Measurements from ENCODE around the gene HOXB1. TPM values are rescaled to one million over a fixed set of nuclear protein-coding genes. Genes with fewer than 3 reads are reported as not detected.
"Not testable (repeated sequence)": the region's sequence is repeated elsewhere in the genome, so short reads cannot be mapped to it uniquely, and the experiment has no call there.

Gene HOXB1
- total RNA-seq, 1 experiment from 2014 or later: not detected

GRCh38 chr17:48544349-48545021 is 13.7 kb upstream of the HOXB1 start:
- DNase-seq (ENCODE audit: low read depth): peak; percentile 61

- DNase-seq (ENCODE audit: low read depth): no peak
These were observed 13.1 kb upstream of the HOXB1 start for GRCh38 chr17:48543854-48544348.

- DNase-seq (ENCODE audit: low read depth): peak; percentile 59
These were observed 12.5 kb upstream of the HOXB1 start for GRCh38 chr17:48543107-48543853.

- DNase-seq (ENCODE audit: low read depth): no peak
These were observed 11.9 kb upstream of the HOXB1 start for GRCh38 chr17:48542698-48543106.

GRCh38 chr17:48542114-48542656 is 11.4 kb upstream of the HOXB1 start:
- peak; percentile 42 for DNase-seq (ENCODE audit: low read depth)

GRCh38 chr17:48541577-48542113 is 10.8 kb upstream of the HOXB1 start:
- DNase-seq (ENCODE audit: low read depth): peak; percentile 76

- DNase-seq (ENCODE audit: low read depth): no peak
These were observed 10.3 kb upstream of the HOXB1 start for GRCh38 chr17:48541036-48541576.

- DNase-seq (ENCODE audit: low read depth): no peak
These were observed 9.4 kb upstream of the HOXB1 start for GRCh38 chr17:48540213-48540612.

GRCh38 chr17:48539177-48539576 is 8.4 kb upstream of the HOXB1 start:
- DNase-seq (ENCODE audit: low read depth): peak; percentile 68

- no peak for DNase-seq (ENCODE audit: low read depth)
These were observed 6.5 kb upstream of the HOXB1 start for GRCh38 chr17:48537316-48537715.

GRCh38 chr17:48535793-48536559 is 5.2 kb upstream of the HOXB1 start:
- not testable (repeated sequence) for DNase-seq (ENCODE audit: low read depth)

- no peak for DNase-seq (ENCODE audit: low read depth)
These were observed 1.4 kb upstream of the HOXB1 start for GRCh38 chr17:48532261-48532660.

- DNase-seq (ENCODE audit: low read depth): no peak
These were observed 464 bp downstream of the HOXB1 start for GRCh38 chr17:48530208-48530886.

- DNase-seq (ENCODE audit: low read depth): no peak
These were observed 1.2 kb downstream of the HOXB1 start for GRCh38 chr17:48529683-48530009.

GRCh38 chr17:48528936-48529682 is 1.7 kb downstream of the HOXB1 start:
- DNase-seq (ENCODE audit: low read depth): no peak

- no peak for DNase-seq (ENCODE audit: low read depth)
These were observed 2.5 kb downstream of the HOXB1 start for GRCh38 chr17:48528153-48528935.

GRCh38 chr17:48527547-48527932 is 3.3 kb downstream of the HOXB1 start:
- DNase-seq (ENCODE audit: low read depth): no peak

- no peak for DNase-seq (ENCODE audit: low read depth)
These were observed 3.9 kb downstream of the HOXB1 start for GRCh38 chr17:48526608-48527546.
